MCF 10A (cell line): Measurements from ENCODE around the gene TRIM71. TPM values are rescaled to one million over a fixed set of nuclear protein-coding genes. Genes with fewer than 3 reads are reported as not detected.

Experiments
- BruUV-seq: library from RNA; stranded (reverse); fragments of 400-500 nt; replicated peaks from 2 replicates; lab custom pipeline; 2021; lab: Mats Ljungman, UMichigan
- CTCF ChIA-PET: fragments of 300-600 bp; sonication (Branson Sonifier 250); formaldehyde crosslinking; extraction: SDS; loops from one replicate; lab custom pipeline; 2021; ENCODE audit warnings: antibody characterized with exemption, inconsistent platforms; lab: Yijun Ruan, JAX
- POLR2A ChIA-PET: fragments of 300-600, 350-650 bp; sonication (Branson Sonifier 250); formaldehyde crosslinking; extraction: SDS; loops from one replicate; lab custom pipeline; 2020; ENCODE audit warnings: antibody characterized with exemption, inconsistent platforms; lab: Yijun Ruan, JAX
- DNase-seq: peaks from one replicate; pipeline ENCODE4 v3.0.0-alpha.2; 2018; ENCODE audit not compliant: unreplicated experiment
- H3K27ac Mint-ChIP-seq: one replicate; pipeline ENCODE4 v1.8.0; 2022; ENCODE audit warnings: mild to moderate bottlenecking, low read depth, mixed read lengths; ENCODE audit not compliant: unreplicated experiment
- H3K27me3 Mint-ChIP-seq: one replicate; pipeline ENCODE4 v1.8.0; 2022; ENCODE audit warnings: mixed read lengths; ENCODE audit not compliant: insufficient read depth, unreplicated experiment
- H3K36me3 Mint-ChIP-seq: one replicate; pipeline ENCODE4 v1.8.0; 2022; ENCODE audit warnings: mild to moderate bottlenecking, moderate library complexity, mixed read lengths; ENCODE audit not compliant: insufficient read depth, unreplicated experiment
- H3K4me1 Mint-ChIP-seq: one replicate; pipeline ENCODE4 v1.8.0; 2022; ENCODE audit warnings: mixed read lengths; ENCODE audit not compliant: insufficient read depth, unreplicated experiment
- H3K4me3 Mint-ChIP-seq: one replicate; pipeline ENCODE4 v1.8.0; 2022; ENCODE audit warnings: mild to moderate bottlenecking, moderate library complexity, mixed read lengths; ENCODE audit not compliant: unreplicated experiment
- H3K9me3 Mint-ChIP-seq: one replicate; pipeline ENCODE4 v1.8.0; 2022; ENCODE audit warnings: mixed read lengths; ENCODE audit not compliant: unreplicated experiment
- intact Hi-C: fragments of 100-400 bp; cut with micrococcal nuclease; formaldehyde crosslinking; loops from 2 replicates; pipeline ENCODE4 v1.14.1; 2022
- total RNA-seq: library from RNA; stranded (reverse); gene quantifications from 2 replicates; pipeline ENCODE4 v1.2.3, GENCODE V29; 2022
- TF ChIP-seq, protein P1 (sequence below): fragments of 200-600 bp; IDR thresholded peaks from one replicate; pipeline ENCODE4 v1.8.0; 2022; ENCODE audit warnings: antibody characterized with exemption, mild to moderate bottlenecking; ENCODE audit not compliant: unreplicated experiment

The TRIM71 gene
- total RNA-seq, 1 experiment from 2014 or later, result 0.05 TPM

- DNase-seq, result no peak
- Mint-ChIP-seq H3K4me3 (no peak overlapping the region), H3K36me3 (no peaks in the 10 kb centered on the region), H3K27ac (no peak overlapping the region), H3K9me3 (no peaks in the 10 kb centered on the region), H3K27me3 (peaks cover 19% of the 10 kb centered on the region), H3K4me1 (peaks cover 7% of the 10 kb centered on the region)
- ChIA-PET CTCF (no interaction called here), POLR2A (interaction anchor here (0.6 to 1.3 kb wide), 5 partner anchors 10 to 707 kb away, joined by 3 to 4 read pairs (median 4); no protein-coding TSS in a partner anchor)
- TF ChIP-seq, protein P1, sequence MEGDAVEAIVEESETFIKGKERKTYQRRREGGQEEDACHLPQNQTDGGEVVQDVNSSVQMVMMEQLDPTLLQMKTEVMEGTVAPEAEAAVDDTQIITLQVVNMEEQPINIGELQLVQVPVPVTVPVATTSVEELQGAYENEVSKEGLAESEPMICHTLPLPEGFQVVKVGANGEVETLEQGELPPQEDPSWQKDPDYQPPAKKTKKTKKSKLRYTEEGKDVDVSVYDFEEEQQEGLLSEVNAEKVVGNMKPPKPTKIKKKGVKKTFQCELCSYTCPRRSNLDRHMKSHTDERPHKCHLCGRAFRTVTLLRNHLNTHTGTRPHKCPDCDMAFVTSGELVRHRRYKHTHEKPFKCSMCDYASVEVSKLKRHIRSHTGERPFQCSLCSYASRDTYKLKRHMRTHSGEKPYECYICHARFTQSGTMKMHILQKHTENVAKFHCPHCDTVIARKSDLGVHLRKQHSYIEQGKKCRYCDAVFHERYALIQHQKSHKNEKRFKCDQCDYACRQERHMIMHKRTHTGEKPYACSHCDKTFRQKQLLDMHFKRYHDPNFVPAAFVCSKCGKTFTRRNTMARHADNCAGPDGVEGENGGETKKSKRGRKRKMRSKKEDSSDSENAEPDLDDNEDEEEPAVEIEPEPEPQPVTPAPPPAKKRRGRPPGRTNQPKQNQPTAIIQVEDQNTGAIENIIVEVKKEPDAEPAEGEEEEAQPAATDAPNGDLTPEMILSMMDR, result no peak
- intact Hi-C loops, result no loop called here
- BruUV-seq, result no TSS peak
These were observed 78.3 kb downstream of the TRIM71 start for GRCh38 chr3:32896143-32896542.

DNA sequence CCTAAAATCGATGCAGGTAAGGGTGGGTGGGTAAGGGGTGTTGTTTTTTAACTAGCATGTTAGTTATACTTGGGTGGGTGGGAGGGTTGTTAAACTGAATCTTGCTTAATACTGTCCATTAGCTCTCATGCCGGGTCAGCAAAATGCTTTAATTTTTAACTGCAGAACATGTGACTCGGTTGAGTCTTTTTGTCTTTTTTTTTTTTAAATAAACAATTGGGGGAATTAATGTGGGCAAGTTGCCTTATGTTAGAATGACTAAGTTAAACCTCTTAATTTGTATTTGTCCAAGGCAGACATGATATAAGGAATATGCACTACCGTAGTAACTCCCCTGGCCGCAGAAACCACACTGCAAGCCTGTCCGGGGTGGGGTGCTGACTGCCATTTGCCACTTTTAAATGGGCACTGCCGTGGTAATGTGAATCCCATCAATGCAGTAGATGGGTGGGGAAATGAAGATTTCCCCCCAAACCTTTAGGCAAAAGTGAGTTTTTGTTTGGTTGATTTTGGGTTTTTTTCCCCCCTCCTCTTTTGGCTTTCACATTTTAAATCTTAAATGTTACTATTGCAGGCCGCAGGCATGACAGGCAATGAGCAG lies 79.3 kb downstream of the TRIM71 start:
- DNase-seq, result no peak
- Mint-ChIP-seq H3K9me3 (no peaks in the 10 kb centered on the region), H3K27me3 (peaks cover 19% of the 10 kb centered on the region), H3K36me3 (no peaks in the 10 kb centered on the region), H3K27ac (no peak overlapping the region), H3K4me3 (no peak overlapping the region), H3K4me1 (peaks cover 13% of the 10 kb centered on the region)
- ChIA-PET POLR2A (interaction anchor here (1.2 kb wide), 1 partner anchor 8 kb away, joined by 3 read pairs; no protein-coding TSS in a partner anchor), CTCF (interaction anchor here (0.5 to 1.9 kb wide), 4 partner anchors 13 to 336 kb away, joined by 3 to 4 read pairs (median 4); no protein-coding TSS in a partner anchor)
- TF ChIP-seq, protein P1, result no peak
- intact Hi-C loops, result no loop called here
- BruUV-seq, result no TSS peak

- no TSS peak for BruUV-seq
- POLR2A ChIA-PET, result interaction anchor here (0.7 to 1.2 kb wide), 2 partner anchors 9 to 10 kb away, joined by 3 to 5 read pairs; no protein-coding TSS in a partner anchor
- Mint-ChIP-seq H3K9me3 (no peaks in the 10 kb centered on the region), H3K4me1 (peaks cover 13% of the 10 kb centered on the region), H3K27ac (no peak overlapping the region), H3K36me3 (no peaks in the 10 kb centered on the region), H3K27me3 (peaks cover 19% of the 10 kb centered on the region), H3K4me3 (no peak overlapping the region)
- DNase-seq, result no peak
- intact Hi-C loops, result no loop called here
- CTCF ChIA-PET, result interaction anchor here (0.6 to 1.9 kb wide), 8 partner anchors 10 to 202 kb away, joined by 3 to 6 read pairs (median 4); no protein-coding TSS in a partner anchor
- TF ChIP-seq, protein P1, result no peak
These were observed 80.3 kb downstream of the TRIM71 start for GRCh38 chr3:32897981-32898623.

DNA sequence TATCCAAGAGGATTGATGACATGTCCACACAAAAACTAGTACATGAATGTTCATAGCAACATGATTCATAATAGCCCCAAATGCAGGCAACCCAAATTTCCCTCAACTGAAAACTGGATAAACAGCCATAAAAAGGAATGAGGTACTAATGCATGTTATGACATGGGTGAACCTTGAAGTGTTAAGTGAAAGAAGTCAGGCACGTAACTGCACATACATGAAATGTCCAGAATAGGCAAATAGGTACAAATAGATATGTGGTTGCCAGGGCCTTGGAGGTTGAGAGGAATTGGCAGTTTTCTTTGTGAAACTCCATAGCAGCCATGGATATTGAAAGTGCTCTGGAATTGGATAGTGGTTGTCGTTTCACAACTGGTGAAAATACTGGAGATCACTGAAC lies 81.5 kb downstream of the TRIM71 start:
- TF ChIP-seq, protein P1, result no peak
- Mint-ChIP-seq H3K36me3 (no peaks in the 10 kb centered on the region), H3K4me3 (no peak overlapping the region), H3K9me3 (no peaks in the 10 kb centered on the region), H3K27ac (no peak overlapping the region), H3K4me1 (peaks cover 13% of the 10 kb centered on the region), H3K27me3 (peaks cover 12% of the 10 kb centered on the region)
- CTCF ChIA-PET, result interaction anchor here (0.9 to 1.6 kb wide), 2 partner anchors 11 to 27 kb away, joined by 5 to 6 read pairs; no protein-coding TSS in a partner anchor
- DNase-seq, result no peak
- intact Hi-C loops, result no loop called here
- POLR2A ChIA-PET, result interaction anchor here (0.7 kb wide), 1 partner anchor 9 kb away, joined by 5 read pairs; no protein-coding TSS in a partner anchor
- no TSS peak for BruUV-seq
